Body of pancreas (tissue), 4 donors: ENCODE measurements around the gene MEN1. TPM values are rescaled to one million over a fixed set of nuclear protein-coding genes. Genes with fewer than 3 reads are reported as not detected.
"Not testable (repeated sequence)": the region's sequence is repeated elsewhere in the genome, so short reads cannot be mapped to it uniquely, and the experiment has no call there.

Source experiments
- ATAC-seq: fragments of 150-250 bp; one replicate; pipeline ENCODE4 v1.9.1; 2016
- DNase-seq, 4 donors: peaks; one replicate each; pipeline ENCODE4 v3.0.0-alpha.2; 2019
- H3K27ac ChIP-seq, 4 donors: fragments of 200-600 bp; sonication (generic); 1 replicate in 3 of 4; 2 replicates in 1 of 4; pipeline versions ENCODE4 v1.5.1 to v1.6.1; 2016 to 2019; ENCODE audit warnings: mild to moderate bottlenecking in 1 of 4, mixed read lengths in 1 of 4, moderate library complexity in 1 of 4
- H3K27me3 ChIP-seq, 2 donors: fragments of 200-600 bp; sonication (generic); one replicate each; pipeline ENCODE4 v1.6.0; 2016; ENCODE audit warnings: mild to moderate bottlenecking in 1 of 2
- H3K36me3 ChIP-seq, 2 donors: fragments of 200-600 bp; sonication (generic); replicated peaks in 1 of 2; 2 replicates each; pipeline ENCODE4 v1.5.1; 2016; ENCODE audit warnings: low read depth in 2 of 2; ENCODE audit not compliant: insufficient read depth in 1 of 2
- H3K4me1 ChIP-seq: fragments of 200-600 bp; sonication (generic); one replicate; pipeline ENCODE4 v1.6.0; 2016
- H3K4me3 ChIP-seq, 2 donors: fragments of 200-600 bp; sonication (generic); 1 replicate in 1 of 2; 2 replicates in 1 of 2; pipeline ENCODE4 v1.5.1; 2016 to 2019
- H3K9me3 ChIP-seq, 3 donors: fragments of 200-600 bp; sonication (generic); 1 replicate in 2 of 3; 2 replicates in 1 of 3; pipeline ENCODE4 v1.5.1; 2016
- CTCF ChIP-seq, 7 experiments: fragments of 450-650 bp in 4 of 7; fragments of 200-600 bp in 3 of 7; sonication (generic) in 3 of 7; IDR thresholded peaks; one replicate each; pipeline ENCODE4 v1.5.1; 2016 to 2019; ENCODE audit warnings: antibody characterized with exemption in 7 of 7
- POLR2A ChIP-seq, 3 donors: fragments of 450-650 bp; IDR thresholded peaks; one replicate each; pipeline ENCODE4 v1.6.1; 2016; ENCODE audit warnings: antibody characterized with exemption in 3 of 3, mild to moderate bottlenecking in 2 of 3
- WGBS, 2 donors: methylation state at CpG; one replicate each; pipeline ENCODE4 v1.1.5; 2017; 5-methylcytosine and 5-hydroxymethylcytosine counted together
- intact Hi-C: fragments of 100-400 bp; cut with DNase I; formaldehyde crosslinking; loops from one replicate; pipeline ENCODE4 v1.15.1; 2023
- total RNA-seq, 2 donors: library from RNA; depleted of rRNA; stranded (reverse); fragments of >200 nt; gene quantifications; one replicate each; pipeline ENCODE4 v1.1.0, GENCODE V29; 2016

Gene MEN1
- total RNA-seq, 2 donors from 2014 or later: 18.8 to 18.9 TPM

GRCh38 chr11:64826578-64827450 lies 16.5 kb upstream of the MEN1 start:
- H3K27ac ChIP-seq: no peak overlapping the region
- ATAC-seq: no peak
- intact Hi-C loops: no loop called here
- no peak overlapping the region for H3K4me3 ChIP-seq
- WGBS, 2 donors: 91 to 93% methylated on average over 25 to 52 of the region's 52 CpGs
- H3K27me3 ChIP-seq: no peaks in the 10 kb centered on the region
- H3K9me3 ChIP-seq: no peaks in the 10 kb centered on the region
- H3K4me1 ChIP-seq: no peaks in the 10 kb centered on the region
- DNase-seq: no peak
- TF ChIP-seq POLR2A (IDR thresholded peaks at IDR 0.05) (no peak), CTCF (IDR thresholded peaks at IDR 0.05) (no peak)
- H3K36me3 ChIP-seq: peaks cover 13 to 15% of the 10 kb centered on the region in 2 donors

GRCh38 chr11:64826062-64826461 lies 15.7 kb upstream of the MEN1 start:
- Histone ChIP-seq H3K9me3 (no peaks in the 10 kb centered on the region), H3K27ac (no peak overlapping the region), H3K4me3 (no peak overlapping the region), H3K36me3 (peaks cover 9 to 15% of the 10 kb centered on the region in 2 donors), H3K27me3 (no peaks in the 10 kb centered on the region), H3K4me1 (no peaks in the 10 kb centered on the region)
- intact Hi-C loops: no loop called here
- DNase-seq (no peak), ATAC-seq (no peak)
- no peak for TF ChIP-seq CTCF (IDR thresholded peaks at IDR 0.05)
- WGBS, 2 donors: 80 to 86% methylated on average over 4 to 7 of the region's 7 CpGs

GRCh38 chr11:64823568-64824119 lies 13.3 kb upstream of the MEN1 start:
- H3K4me3 ChIP-seq: no peak overlapping the region
- no peak overlapping the region for H3K27ac ChIP-seq
- no peaks in the 10 kb centered on the region for H3K27me3 ChIP-seq
- H3K36me3 ChIP-seq: peaks cover 2 to 4% of the 10 kb centered on the region in 2 donors
- no peaks in the 10 kb centered on the region for H3K9me3 ChIP-seq
- TF ChIP-seq POLR2A (IDR thresholded peaks at IDR 0.05): no peak
- TF ChIP-seq CTCF (IDR thresholded peaks at IDR 0.05): no peak
- DNase-seq: no peak
- intact Hi-C loops: no loop called here
- H3K4me1 ChIP-seq: no peaks in the 10 kb centered on the region
- ATAC-seq: no peak
- 73 to 83% methylated on average over 11 of the region's 11 CpGs for WGBS, 2 donors

GRCh38 chr11:64817476-64817875 lies 7.1 kb upstream of the MEN1 start:
- intact Hi-C loops: no loop called here
- no peaks in the 10 kb centered on the region for H3K27me3 ChIP-seq
- H3K4me3 ChIP-seq: no peak overlapping the region
- no peaks in the 10 kb centered on the region for H3K9me3 ChIP-seq
- ATAC-seq (no peak), DNase-seq (no peak)
- peaks cover 27% of the 10 kb centered on the region for H3K4me1 ChIP-seq
- no peak for TF ChIP-seq CTCF (IDR thresholded peaks at IDR 0.05)
- TF ChIP-seq POLR2A (IDR thresholded peaks at IDR 0.05): no peak
- WGBS, 2 donors: 78 to 91% methylated on average over 3 of the region's 3 CpGs
- no peak overlapping the region for H3K27ac ChIP-seq
- no peaks in the 10 kb centered on the region for H3K36me3 ChIP-seq

- H3K4me1 ChIP-seq: peaks cover 27% of the 10 kb centered on the region
- intact Hi-C loops, H3K36me3 ChIP-seq, H3K4me3 ChIP-seq, H3K9me3 ChIP-seq, ATAC-seq, H3K27me3 ChIP-seq: not testable (repeated sequence)
- H3K27ac ChIP-seq: peak overlapping the region in 1 of 4 donors; percentile 49
- DNase-seq: peak in 2 of 4 donors; percentile 30 to 47
- 47 to 48% methylated on average over 5 of the region's 5 CpGs for WGBS, 2 donors
Observed at GRCh38 chr11:64815433-64815832, 5.1 kb upstream of the MEN1 start.
